DND-41 (cell line): ENCODE measurements around the gene STPG2.

Experiments
- ATAC-seq: fragments of 200-7000 bp; cut with Tn5 transposase; 3 replicates; pipeline ENCODE4 v1.9.1; 2021; ENCODE audit warnings: low read depth; ENCODE audit not compliant: insufficient read depth
- DNase-seq: peaks from one replicate; pipeline ENCODE4 v3.0.0-alpha.2; 2020
- H2AFZ ChIP-seq: 2 replicates; pipeline ENCODE4 v1.6.0; 2012; ENCODE audit warnings: low read depth, low read length
- H3K27ac ChIP-seq: 2 replicates; pipeline ENCODE4 v1.5.1; 2012; ENCODE audit warnings: low read length, inconsistent platforms
- H3K27me3 ChIP-seq: fragments of 200-600 bp; sonication (generic); 2 replicates; pipeline ENCODE4 v1.6.0; 2012; ENCODE audit warnings: low read length, mild to moderate bottlenecking, inconsistent platforms; ENCODE audit not compliant: insufficient read depth, poor library complexity
- H3K36me3 ChIP-seq: 2 replicates; pipeline ENCODE4 v1.5.1; 2012; ENCODE audit warnings: low read length, inconsistent platforms; ENCODE audit not compliant: insufficient read depth
- H3K4me1 ChIP-seq: 2 replicates; pipeline ENCODE4 v1.5.1; 2012; ENCODE audit warnings: mild to moderate bottlenecking, low read length; ENCODE audit not compliant: insufficient read depth
- H3K4me2 ChIP-seq: 2 replicates; pipeline ENCODE4 v1.6.0; 2012; ENCODE audit warnings: mild to moderate bottlenecking, moderate library complexity, low read length, inconsistent platforms; ENCODE audit not compliant: insufficient read depth
- H3K4me3 ChIP-seq, 2 experiments: fragments of 200-600 bp in 1 of 2; shearing (Covaris generic) in 1 of 2; 2 replicates each; pipeline ENCODE4 v1.5.1; 2012 to 2016; ENCODE audit warnings: inconsistent platforms in 2 of 2, low read length in 2 of 2, mild to moderate bottlenecking in 2 of 2, low read depth in 1 of 2, moderate library complexity in 1 of 2
- H3K79me2 ChIP-seq: 2 replicates; pipeline ENCODE4 v1.6.0; 2012; ENCODE audit warnings: low read length, inconsistent platforms; ENCODE audit not compliant: insufficient read depth
- H3K9ac ChIP-seq: 2 replicates; pipeline ENCODE4 v1.6.0; 2012; ENCODE audit warnings: low read depth, mild to moderate bottlenecking, inconsistent platforms, low read length, moderate library complexity
- H3K9me3 ChIP-seq: 2 replicates; pipeline ENCODE4 v1.5.1; 2012; ENCODE audit warnings: low read length, moderate library complexity, mild to moderate bottlenecking, inconsistent platforms; ENCODE audit not compliant: insufficient read depth, severe bottlenecking
- H4K20me1 ChIP-seq: 2 replicates; pipeline ENCODE4 v1.6.0; 2012; ENCODE audit warnings: low read length; ENCODE audit not compliant: insufficient read depth
- EZH2 ChIP-seq: IDR thresholded peaks from 3 replicates; pipeline ENCODE4 v1.6.1; 2012; ENCODE audit warnings: borderline replicate concordance, low read depth, mild to moderate bottlenecking, moderate library complexity, low read length, inconsistent platforms; ENCODE audit not compliant: severe bottlenecking
- TF ChIP-seq, protein P1 (sequence below): IDR thresholded peaks from 2 replicates; pipeline ENCODE4 v1.5.1; 2012; ENCODE audit warnings: borderline replicate concordance, low read length, moderate library complexity, mild to moderate bottlenecking; ENCODE audit not compliant: poor library complexity, severe bottlenecking; ENCODE audit errors: extremely low read depth

Gene STPG2

DNA sequence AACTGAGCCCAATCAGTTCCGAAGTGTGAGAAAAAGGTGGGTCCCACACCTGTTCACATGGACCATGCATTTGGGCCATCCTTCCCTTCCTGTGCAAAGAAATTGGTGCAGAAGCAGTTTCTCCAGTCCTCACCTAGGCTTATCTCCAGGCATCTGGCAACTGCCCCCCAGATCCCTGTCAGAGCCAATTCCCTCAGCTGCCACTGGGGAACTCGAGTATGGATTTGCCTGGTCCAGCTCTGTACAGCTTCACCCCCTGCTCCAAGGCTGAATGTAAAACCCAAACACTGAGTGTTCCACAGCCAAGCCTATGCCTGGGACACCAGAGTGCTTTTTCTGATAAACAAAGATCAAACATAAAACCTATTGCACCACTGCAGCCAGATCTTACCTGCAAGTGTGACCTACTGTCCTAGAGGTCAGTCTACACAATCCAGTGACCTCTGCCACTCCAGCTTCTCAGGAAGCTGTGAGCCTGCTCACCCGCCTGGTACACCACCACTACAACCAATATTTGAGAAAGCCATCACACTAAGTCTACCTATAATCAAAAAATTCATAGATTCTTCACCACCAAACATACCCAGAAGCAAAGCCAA, 136.4 kb downstream of the STPG2 start:
- no peaks in the 10 kb centered on the region for H3K27me3 ChIP-seq
- DNase-seq (no peak), ATAC-seq (no peak)
- no peaks in the 10 kb centered on the region for H4K20me1 ChIP-seq
- H3K27ac ChIP-seq, result no peak overlapping the region
- H3K4me3 ChIP-seq, result no peak overlapping the region
- H3K4me1 ChIP-seq, result no peaks in the 10 kb centered on the region
- TF ChIP-seq EZH2, result no peak
- TF ChIP-seq, protein P1, sequence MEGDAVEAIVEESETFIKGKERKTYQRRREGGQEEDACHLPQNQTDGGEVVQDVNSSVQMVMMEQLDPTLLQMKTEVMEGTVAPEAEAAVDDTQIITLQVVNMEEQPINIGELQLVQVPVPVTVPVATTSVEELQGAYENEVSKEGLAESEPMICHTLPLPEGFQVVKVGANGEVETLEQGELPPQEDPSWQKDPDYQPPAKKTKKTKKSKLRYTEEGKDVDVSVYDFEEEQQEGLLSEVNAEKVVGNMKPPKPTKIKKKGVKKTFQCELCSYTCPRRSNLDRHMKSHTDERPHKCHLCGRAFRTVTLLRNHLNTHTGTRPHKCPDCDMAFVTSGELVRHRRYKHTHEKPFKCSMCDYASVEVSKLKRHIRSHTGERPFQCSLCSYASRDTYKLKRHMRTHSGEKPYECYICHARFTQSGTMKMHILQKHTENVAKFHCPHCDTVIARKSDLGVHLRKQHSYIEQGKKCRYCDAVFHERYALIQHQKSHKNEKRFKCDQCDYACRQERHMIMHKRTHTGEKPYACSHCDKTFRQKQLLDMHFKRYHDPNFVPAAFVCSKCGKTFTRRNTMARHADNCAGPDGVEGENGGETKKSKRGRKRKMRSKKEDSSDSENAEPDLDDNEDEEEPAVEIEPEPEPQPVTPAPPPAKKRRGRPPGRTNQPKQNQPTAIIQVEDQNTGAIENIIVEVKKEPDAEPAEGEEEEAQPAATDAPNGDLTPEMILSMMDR, result no peak
- H3K4me2 ChIP-seq, result no peak overlapping the region
- H3K79me2 ChIP-seq, result no peaks in the 10 kb centered on the region
- H3K9ac ChIP-seq, result no peak overlapping the region
- H3K9me3 ChIP-seq, result peaks cover 3% of the 10 kb centered on the region
- no peaks in the 10 kb centered on the region for H3K36me3 ChIP-seq
- no peak overlapping the region for H2AFZ ChIP-seq

DNA sequence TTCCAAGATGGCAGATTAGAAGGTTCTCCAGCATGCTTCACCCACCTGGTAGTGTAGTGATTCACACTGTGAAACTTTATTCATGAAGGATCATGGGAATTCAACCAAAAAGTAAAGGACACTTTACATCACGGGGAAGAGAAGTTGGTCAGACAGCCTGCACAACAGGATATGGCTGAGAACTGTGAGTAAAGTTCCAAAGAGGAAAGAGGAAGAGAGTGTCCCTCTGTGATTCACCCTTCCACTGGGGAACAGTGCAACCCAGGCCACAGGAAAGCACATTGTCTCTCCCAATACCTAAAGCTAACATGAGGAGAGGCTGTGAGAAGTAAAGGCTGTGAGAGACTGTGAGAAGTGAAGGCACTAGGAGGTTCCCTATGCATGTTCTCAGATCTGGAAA, 137.2 kb downstream of the STPG2 start:
- H2AFZ ChIP-seq, result no peak overlapping the region
- peaks cover 3% of the 10 kb centered on the region for H3K9me3 ChIP-seq
- no peak overlapping the region for H3K4me2 ChIP-seq
- no peaks in the 10 kb centered on the region for H3K79me2 ChIP-seq
- no peak overlapping the region for H3K9ac ChIP-seq
- no peaks in the 10 kb centered on the region for H3K27me3 ChIP-seq
- H3K4me3 ChIP-seq, result no peak overlapping the region
- H3K27ac ChIP-seq, result no peak overlapping the region
- TF ChIP-seq, protein P1, result no peak
- TF ChIP-seq EZH2, result no peak
- no peaks in the 10 kb centered on the region for H3K4me1 ChIP-seq
- H3K36me3 ChIP-seq, result no peaks in the 10 kb centered on the region
- DNase-seq (no peak), ATAC-seq (no peak)
- no peaks in the 10 kb centered on the region for H4K20me1 ChIP-seq

DNA sequence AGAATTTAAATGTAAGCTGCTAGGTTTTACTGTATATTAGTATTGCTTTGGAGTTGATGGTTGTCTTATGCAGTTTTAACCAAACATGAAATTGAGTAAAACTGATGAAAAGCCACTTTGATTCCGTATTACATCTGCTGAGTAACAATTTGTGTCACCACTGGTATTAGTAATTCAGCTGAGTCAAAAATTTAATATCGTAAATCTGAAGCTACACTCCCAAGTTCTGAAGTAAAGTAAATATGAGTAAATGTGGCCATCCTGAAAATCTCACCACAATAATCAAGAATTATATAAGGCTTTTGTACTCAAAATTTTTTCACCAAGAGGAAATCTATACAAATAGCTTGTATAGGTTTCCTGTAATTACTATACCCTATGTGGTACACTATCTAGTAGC, 142.3 kb downstream of the STPG2 start:
- no peak for DNase-seq
- no peaks in the 10 kb centered on the region for H3K79me2 ChIP-seq
- no peak for ATAC-seq
- no peak for TF ChIP-seq EZH2
- TF ChIP-seq, protein P1, result no peak
- peaks cover 4% of the 10 kb centered on the region for H3K9me3 ChIP-seq
- no peak overlapping the region for H2AFZ ChIP-seq
- no peaks in the 10 kb centered on the region for H4K20me1 ChIP-seq
- no peaks in the 10 kb centered on the region for H3K36me3 ChIP-seq
- H3K27ac ChIP-seq, result no peak overlapping the region
- no peak overlapping the region for H3K4me2 ChIP-seq
- H3K4me1 ChIP-seq, result no peaks in the 10 kb centered on the region
- H3K27me3 ChIP-seq, result no peaks in the 10 kb centered on the region
- no peak overlapping the region for H3K4me3 ChIP-seq
- no peak overlapping the region for H3K9ac ChIP-seq

DNA sequence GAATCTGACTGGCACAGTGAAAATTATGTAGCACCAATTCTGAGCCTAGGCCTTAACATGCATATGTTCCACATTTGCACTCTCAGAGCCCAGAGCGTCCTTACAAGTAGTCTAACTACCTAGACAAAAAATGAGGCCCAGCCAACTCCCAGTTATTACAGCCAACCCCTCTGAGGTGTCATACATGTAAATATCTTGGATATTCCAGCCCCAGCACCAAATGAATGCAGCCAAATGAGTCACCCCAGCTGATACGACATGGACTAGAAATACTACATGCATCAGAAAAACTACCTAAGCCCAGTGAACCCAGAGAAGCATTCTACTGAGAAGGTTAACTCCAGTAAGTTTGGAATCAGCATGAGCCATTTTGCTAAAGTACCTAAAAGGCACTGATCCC, 145.1 kb downstream of the STPG2 start:
- Histone ChIP-seq H3K9ac (no peak overlapping the region), H3K27me3 (no peaks in the 10 kb centered on the region), H3K4me1 (no peaks in the 10 kb centered on the region), H3K4me3 (no peak overlapping the region), H3K79me2 (no peaks in the 10 kb centered on the region), H3K27ac (no peak overlapping the region), H3K4me2 (no peak overlapping the region), H2AFZ (no peak overlapping the region), H4K20me1 (no peaks in the 10 kb centered on the region), H3K36me3 (no peaks in the 10 kb centered on the region), H3K9me3 (peaks cover 7% of the 10 kb centered on the region)
- TF ChIP-seq EZH2, result no peak
- TF ChIP-seq, protein P1, result no peak
- no peak for ATAC-seq
- DNase-seq, result no peak
